H1 (cell line): ENCODE data around the gene DCHS1. TPM values are rescaled to one million over a fixed set of nuclear protein-coding genes. Genes with fewer than 3 reads are reported as not detected.

Experiments
- CTCF ChIA-PET: fragments of 300-600 bp; sonication (Branson Sonifier 250); formaldehyde crosslinking; loops from one replicate; lab custom pipeline; 2021; ENCODE audit not compliant: partially characterized antibody; lab: Charles Lee
- POLR2A ChIA-PET: fragments of 300-600 bp; sonication (Branson Sonifier 250); formaldehyde crosslinking; loops from one replicate; lab custom pipeline; 2021; ENCODE audit warnings: inconsistent platforms; ENCODE audit not compliant: partially characterized antibody; lab: Charles Lee
- DNase-seq, 2 experiments: peaks; one replicate each; pipeline versions ENCODE4 v3.0.0 to v3.0.0-alpha.2; 2010 to 2022; ENCODE audit warnings: low spot score in 2 of 2, low read depth in 1 of 2, mixed read lengths in 1 of 2
- FAIRE-seq: peaks from 2 replicates; lab custom pipeline; 2011; peaks lifted over from hg19 to GRCh38; lab: Jason Lieb, UNC
- H2AFZ ChIP-seq: 2 replicates; pipeline ENCODE4 v1.8.1; 2012; ENCODE audit warnings: low read length, inconsistent platforms
- H2AK5ac ChIP-seq: 2 replicates; pipeline ENCODE4 v1.6.1; 2013; ENCODE audit warnings: low read depth, low read length
- H2BK120ac ChIP-seq: replicated peaks from 2 replicates; pipeline ENCODE3; 2013; ENCODE audit warnings: low read depth, low read length, inconsistent platforms
- H2BK12ac ChIP-seq: 2 replicates; pipeline ENCODE4 v1.6.1; 2013; ENCODE audit warnings: low read depth, low read length
- H2BK15ac ChIP-seq: 2 replicates; pipeline ENCODE4 v1.6.1; 2013; ENCODE audit warnings: low read length
- H2BK20ac ChIP-seq: 2 replicates; pipeline ENCODE4 v1.6.1; 2013; ENCODE audit warnings: low read length
- H2BK5ac ChIP-seq: 2 replicates; pipeline ENCODE4 v1.6.1; 2013; ENCODE audit warnings: low read depth, low read length
- H3K14ac ChIP-seq: 2 replicates; pipeline ENCODE4 v1.6.1; 2013; ENCODE audit warnings: inconsistent platforms; ENCODE audit not compliant: insufficient read length
- H3K18ac ChIP-seq: 2 replicates; pipeline ENCODE4 v1.6.1; 2013; ENCODE audit warnings: low read length; ENCODE audit errors: extremely low read depth
- H3K23ac ChIP-seq: 2 replicates; pipeline ENCODE4 v1.6.1; 2013; ENCODE audit warnings: inconsistent platforms; ENCODE audit not compliant: insufficient read length
- H3K23me2 ChIP-seq: 2 replicates; pipeline ENCODE4 v1.6.1; 2013; ENCODE audit warnings: low read depth, low read length
- H3K27ac ChIP-seq: 2 replicates; pipeline ENCODE4 v1.6.1; 2011; ENCODE audit warnings: low read depth, low read length, inconsistent platforms
- H3K27me3 ChIP-seq, 4 experiments: replicated peaks in 1 of 4; 1 replicate in 1 of 4; 2 replicates in 3 of 4; pipeline versions ENCODE4 v1.6.1 to v1.8.1; 2011 to 2013; ENCODE audit warnings: low read length in 3 of 4, mild to moderate bottlenecking in 3 of 4, inconsistent platforms in 2 of 4, mixed read lengths in 2 of 4, moderate library complexity in 1 of 4; ENCODE audit not compliant: control insufficient read depth in 3 of 4, insufficient read depth in 3 of 4; ENCODE audit errors: extremely low read depth in 1 of 4
- H3K36me3 ChIP-seq, 4 experiments: 2 replicates each; pipeline versions ENCODE4 v1.6.1 to v1.8.1; 2011 to 2013; ENCODE audit warnings: mild to moderate bottlenecking in 4 of 4, low read length in 3 of 4, moderate library complexity in 2 of 4, control low read depth in 1 of 4, inconsistent platforms in 1 of 4; ENCODE audit not compliant: insufficient read depth in 4 of 4, control insufficient read depth in 2 of 4
- H3K4ac ChIP-seq: replicated peaks from 2 replicates; pipeline ENCODE3; 2013; ENCODE audit warnings: low read length, low read depth, mixed read lengths, inconsistent platforms; ENCODE audit not compliant: insufficient read length
- H3K4me1 ChIP-seq, 4 experiments: replicated peaks in 1 of 4; 1 replicate in 1 of 4; 2 replicates in 3 of 4; pipeline versions ENCODE4 v1.6.1 to v1.8.1; 2011 to 2013; ENCODE audit warnings: low read length in 3 of 4, inconsistent platforms in 2 of 4, mixed read lengths in 1 of 4; ENCODE audit not compliant: insufficient read depth in 4 of 4, control insufficient read depth in 3 of 4
- H3K4me2 ChIP-seq, 2 experiments: 2 replicates each; pipeline versions ENCODE4 v1.6.1 to v1.8.1; 2011 to 2013; ENCODE audit warnings: low read depth in 2 of 2, low read length in 2 of 2, control low read depth in 1 of 2, inconsistent platforms in 1 of 2, mild to moderate bottlenecking in 1 of 2; ENCODE audit not compliant: insufficient read depth in 1 of 2
- H3K4me3 ChIP-seq, 4 experiments: fragments of 200-600, 300-600 bp in 1 of 4; sonication (generic), shearing (Covaris generic), sonication (Bioruptor Twin) in 1 of 4; 2 replicates each; pipeline versions ENCODE4 v1.5.1 to v1.8.1; 2011 to 2016; ENCODE audit warnings: low read length in 4 of 4, low read depth in 3 of 4, control low read depth in 2 of 4, inconsistent platforms in 2 of 4, mild to moderate bottlenecking in 2 of 4, mixed read lengths in 1 of 4, moderate library complexity in 1 of 4; ENCODE audit not compliant: insufficient read depth in 2 of 4; ENCODE audit errors: extremely low read depth in 1 of 4
- H3K56ac ChIP-seq: replicated peaks from 2 replicates; pipeline ENCODE3; 2013; ENCODE audit warnings: low read depth, mild to moderate bottlenecking, mixed read lengths, low read length, inconsistent platforms; ENCODE audit not compliant: insufficient read length
- H3K79me1 ChIP-seq: 2 replicates; pipeline ENCODE4 v1.6.1; 2013; ENCODE audit warnings: low read depth, low read length, control low read depth
- H3K79me2 ChIP-seq, 2 experiments: 2 replicates each; pipeline versions ENCODE4 v1.6.1 to v1.8.1; 2012 to 2013; ENCODE audit warnings: low read length in 2 of 2, mild to moderate bottlenecking in 2 of 2, inconsistent platforms in 1 of 2; ENCODE audit not compliant: insufficient read depth in 2 of 2, control insufficient read depth in 1 of 2
- H3K9ac ChIP-seq, 4 experiments: replicated peaks in 1 of 4; 1 replicate in 1 of 4; 2 replicates in 3 of 4; pipeline versions ENCODE4 v1.6.1 to v1.8.1; 2011 to 2013; ENCODE audit warnings: low read depth in 3 of 4, low read length in 3 of 4, control low read depth in 2 of 4, mild to moderate bottlenecking in 2 of 4, moderate library complexity in 2 of 4, inconsistent platforms in 1 of 4; ENCODE audit errors: extremely low read depth in 1 of 4
- H3K9me3 ChIP-seq, 2 experiments: 2 replicates each; pipeline versions ENCODE4 v1.6.1 to v1.8.1; 2012 to 2013; ENCODE audit warnings: mild to moderate bottlenecking in 2 of 2, moderate library complexity in 2 of 2, control low read depth in 1 of 2, inconsistent platforms in 1 of 2, low read depth in 1 of 2, low read length in 1 of 2, mixed read lengths in 1 of 2; ENCODE audit not compliant: insufficient read depth in 2 of 2
- H4K20me1 ChIP-seq, 2 experiments: replicated peaks in 1 of 2; 2 replicates each; pipeline versions ENCODE3 to v1.8.1; 2011 to 2013; ENCODE audit warnings: inconsistent platforms in 2 of 2, low read length in 2 of 2, mild to moderate bottlenecking in 1 of 2; ENCODE audit not compliant: insufficient read depth in 2 of 2, control insufficient read depth in 1 of 2
- H4K5ac ChIP-seq: 2 replicates; pipeline ENCODE4 v1.6.1; 2013; ENCODE audit warnings: low read length, low read depth, mixed read lengths, inconsistent platforms; ENCODE audit not compliant: insufficient read length
- H4K8ac ChIP-seq: 2 replicates; pipeline ENCODE4 v1.8.0; 2013; ENCODE audit warnings: mild to moderate bottlenecking, moderate library complexity, low read length, inconsistent platforms; ENCODE audit not compliant: insufficient read depth; ENCODE audit errors: extremely low read depth
- H4K91ac ChIP-seq: replicated peaks from 2 replicates; pipeline ENCODE3; 2013; ENCODE audit warnings: low read length, mixed read lengths, inconsistent platforms; ENCODE audit not compliant: insufficient read length
- MAX ChIP-seq: IDR thresholded peaks from 2 replicates; pipeline ENCODE4 v1.6.1; 2012; ENCODE audit warnings: inconsistent platforms
- POLR2A ChIP-seq, 2 experiments: IDR thresholded peaks; 1 replicate in 1 of 2; 2 replicates in 1 of 2; pipeline ENCODE4 v1.6.1; 2011; ENCODE audit warnings: low read depth in 2 of 2, low read length in 2 of 2, mild to moderate bottlenecking in 2 of 2; ENCODE audit errors: control extremely low read depth in 1 of 2
- WGBS, 2 experiments: shearing (Covaris generic) in 1 of 2; methylation state at CpG; one replicate each; pipeline versions ENCODE4 v1.1.6 to v1.1.7; 2013 to 2015; ENCODE audit warnings: low lambda C conversion rate in 2 of 2, mixed read lengths in 2 of 2, inconsistent platforms in 1 of 2, low coverage in 1 of 2, missing lambda C conversion rate in 1 of 2; ENCODE audit not compliant: insufficient replicate concordance in 2 of 2, insufficient coverage in 1 of 2, insufficient read length in 1 of 2; ENCODE audit errors: extremely low coverage in 1 of 2, missing lambda C conversion rate in 1 of 2; 5-methylcytosine and 5-hydroxymethylcytosine counted together
- polyA plus RNA-seq, 7 experiments: library from polyadenylated mRNA; depleted of rRNA in 3 of 7; stranded (reverse) in 5 of 7; unstranded in 2 of 7; fragments of >200 nt in 5 of 7; fragments of 200-250 nt in 2 of 7; gene quantifications; 1 replicate in 5 of 7; 2 replicates in 1 of 7; 4 replicates in 1 of 7; pipeline versions ENCODE4 v1.2.1 to v1.2.3, GENCODE V29; 2011 to 2013; ENCODE audit warnings: missing spikeins in 2 of 7, mixed read lengths in 2 of 7
- total RNA-seq: library from RNA; stranded (reverse); fragmentation: NEBNext Ultra II Directional; extraction: Animal tissue kit (Norgen Biotek cat#: 25700); gene quantifications from 2 replicates; pipeline ENCODE4 v1.2.1, GENCODE V29; 2021

DCHS1 gene
- total and polyA plus RNA-seq, 2 of the 8 experiments (the other 6 are each of a cell fraction or from before 2014, with no cell fraction given) = 8.2 to 10.5 TPM

GRCh38 chr11:6608726-6609501 is 46.7 kb downstream of the DCHS1 start:
- Histone ChIP-seq H2BK5ac (no peak overlapping the region), H3K27ac (no peak overlapping the region; the same call in 1 of the 2 replicates), H2BK15ac (no peak overlapping the region), H3K14ac (no peak overlapping the region), H4K91ac (no peak overlapping the region), H4K5ac (no peak overlapping the region), H3K4ac (no peak overlapping the region), H4K20me1 (no peaks in the 10 kb centered on the region), H3K23me2 (peaks cover 17% of the 10 kb centered on the region), H2BK20ac (no peak overlapping the region), H3K4me2 (no peak overlapping the region), H3K79me1 (peaks cover 5% of the 10 kb centered on the region; the same call in 1 of the 2 replicates), H3K9ac (no peak overlapping the region), H2BK12ac (no peak overlapping the region), H3K23ac (no peak overlapping the region), H3K4me1 (peaks cover 4 to 25% (median 12%) of the 10 kb centered on the region in 4 experiments), H3K4me3 (no peak overlapping the region), H4K8ac (no peak overlapping the region), H3K56ac (no peak overlapping the region), H3K18ac (no peak overlapping the region), H3K79me2 (peaks cover 0 to 41% of the 10 kb centered on the region in 2 experiments; a peak in 2 of 4 replicates), H3K9me3 (no peaks in the 10 kb centered on the region), H2BK120ac (no peak overlapping the region), H2AK5ac (no peak overlapping the region), H3K27me3 (no peaks in the 10 kb centered on the region), H3K36me3 (peaks cover 17 to 36% (median 31%) of the 10 kb centered on the region in 4 experiments), H2AFZ (no peak overlapping the region)
- FAIRE-seq = no peak
- no peak for DNase-seq
- no peak for TF ChIP-seq MAX
- peak in 1 of 2 experiments; percentile 10; a peak in 2 of 3 replicates for TF ChIP-seq POLR2A (IDR thresholded peaks at IDR 0.05; ENCODE audit: control extremely low read depth in 1 of 2, low read depth in 2 of 2, low read length in 2 of 2)
- CTCF ChIA-PET = interaction anchor here (0.6 to 1.1 kb wide), 2 partner anchors 48 to 78 kb away, joined by 3 read pairs; no protein-coding TSS in a partner anchor
- WGBS, 2 experiments = 93% methylated on average over 14 of the region's 14 CpGs; no CpG with 5 or more reads in 1 of the 2 experiments
- POLR2A ChIA-PET = interaction anchor here (0.8 to 4.8 kb wide), 7 partner anchors 10 to 122 kb away, joined by 3 to 31 read pairs (median 3); partner anchors contain the start of genes MRPL17 and TPP1
